ENCODE data around the gene OR8D2.

- TF ChIP-seq CTCF (IDR thresholded peaks at IDR 0.05) (no peak), EZH2 (IDR thresholded peaks at IDR 0.05; ENCODE audit: borderline replicate concordance, insufficient read depth, low read depth, low read length, poor library complexity, severe bottlenecking) (no peak)
Observed at GRCh38 chr11:124301548-124301947, 18.4 kb downstream of the OR8D2 start.
